ENCODE results near the gene ITGB3. TPM values are rescaled to one million over a fixed set of nuclear protein-coding genes. Genes with fewer than 3 reads are reported as not detected.
A peak's percentile ranks its signal among the peaks of the same experiment; 100 is the strongest.

ITGB3 gene
- total and polyA plus RNA-seq, 3 donors from 2014 or later = 6.9 to 10.3 (median 7.6) TPM

GRCh38 chr17:47323382-47324223, 70.0 kb downstream of the ITGB3 start, which contains the start of gene EFCAB13:
Gene EFCAB13, plus strand, starts transcription at chr17:47323955. Its CDS starts 4,399 bp downstream, at chr17:47328354.
- Histone ChIP-seq H3K4me1 (no peaks in the 10 kb centered on the region), H3K36me3 (ENCODE audit: low read depth, missing control alignments) (no peaks in the 10 kb centered on the region), H3K27me3 (no peaks in the 10 kb centered on the region), H3K4me3 (peak within 1 kb of the TSS; percentile 76 to 81), H3K27ac (peak within 1 kb of the TSS; percentile 96), H3K9me3 (no peaks in the 10 kb centered on the region)
- TF ChIP-seq POLR2A (IDR thresholded peaks at IDR 0.05) (peak; percentile 96), CTCF (IDR thresholded peaks at IDR 0.05) (peak in 2 of 3 experiments; percentile 7 to 11)
- intact Hi-C loops (cut with DNase I; ENCODE audit: low total_unique reads) = no loop called here
- peak; percentile 94 for DNase-seq
- 1 to 2% methylated on average over 34 to 52 of the region's 72 CpGs for WGBS, 2 donors

- TF ChIP-seq CTCF (IDR thresholded peaks at IDR 0.05) (no peak), POLR2A (IDR thresholded peaks at IDR 0.05) (no peak)
- Histone ChIP-seq H3K9me3 (no peaks in the 10 kb centered on the region), H3K4me3 (peak overlapping the region; percentile 76 to 81), H3K36me3 (ENCODE audit: low read depth, missing control alignments) (no peaks in the 10 kb centered on the region), H3K4me1 (no peaks in the 10 kb centered on the region), H3K27me3 (no peaks in the 10 kb centered on the region), H3K27ac (peak overlapping the region; percentile 96)
- 9 to 18% methylated on average over 28 of the region's 28 CpGs for WGBS, 2 donors
- DNase-seq = peak; percentile 73
- intact Hi-C loops (cut with DNase I; ENCODE audit: low total_unique reads) = no loop called here
These were observed 70.8 kb downstream of the ITGB3 start for GRCh38 chr17:47324224-47325020.

GRCh38 chr17:47325176-47325575, 71.5 kb downstream of the ITGB3 start:
- Histone ChIP-seq H3K4me3 (peak overlapping the region; percentile 76 to 81), H3K27me3 (no peaks in the 10 kb centered on the region), H3K4me1 (no peaks in the 10 kb centered on the region), H3K36me3 (ENCODE audit: low read depth, missing control alignments) (no peaks in the 10 kb centered on the region), H3K9me3 (no peaks in the 10 kb centered on the region), H3K27ac (no peak overlapping the region)
- intact Hi-C loops (cut with DNase I; ENCODE audit: low total_unique reads) = no loop called here
- TF ChIP-seq POLR2A (IDR thresholded peaks at IDR 0.05) = no peak
- no peak for TF ChIP-seq CTCF (IDR thresholded peaks at IDR 0.05)
- 77 to 90% methylated on average over 1 of the region's 1 CpG for WGBS, 2 donors
- DNase-seq = no peak

- WGBS, 2 donors = 96% methylated on average over 2 of the region's 2 CpGs
- TF ChIP-seq CTCF (IDR thresholded peaks at IDR 0.05) = no peak
- no peak for TF ChIP-seq POLR2A (IDR thresholded peaks at IDR 0.05)
- DNase-seq = no peak
- Histone ChIP-seq H3K4me1 (no peaks in the 10 kb centered on the region), H3K27ac (no peak overlapping the region), H3K27me3 (no peaks in the 10 kb centered on the region), H3K36me3 (ENCODE audit: low read depth, missing control alignments) (no peaks in the 10 kb centered on the region), H3K9me3 (no peaks in the 10 kb centered on the region), H3K4me3 (no peak overlapping the region)
- intact Hi-C loops (cut with DNase I; ENCODE audit: low total_unique reads) = no loop called here
These were observed 76.9 kb downstream of the ITGB3 start for GRCh38 chr17:47330548-47330947.
